ENCODE measurements around the gene PCBP3. TPM values are rescaled to one million over a fixed set of nuclear protein-coding genes. Genes with fewer than 3 reads are reported as not detected.
"Not testable (repeated sequence)": the region's sequence is repeated elsewhere in the genome, so short reads cannot be mapped to it uniquely, and the experiment has no call there.

PCBP3 gene
- total and polyA plus RNA-seq, 3 experiments from 2014 or later: 0.31 to 0.38 (median 0.35) TPM

- POLR2A ChIA-PET; H3K27me3 ChIP-seq (ENCODE audit: insufficient read depth, low read length, poor library complexity, severe bottlenecking); H3K36me3 Mint-ChIP-seq; H3K9me3 Mint-ChIP-seq; H3K27ac ChIP-seq (ENCODE audit: low read depth, low read length); H3K4me3 ChIP-seq (ENCODE audit: low read length); H3K36me3 ChIP-seq (ENCODE audit: insufficient read depth, low read length); H3K4me3 Mint-ChIP-seq; H3K4me1 Mint-ChIP-seq; H3K9me3 ChIP-seq (ENCODE audit: low read length); CTCF ChIA-PET: not testable (repeated sequence)
- peaks cover 17% of the 10 kb centered on the region in 2 donors for H3K27me3 Mint-ChIP-seq
- DNase-seq: peak in 2 of 5 donors; percentile 23 to 44
- peaks cover 14% of the 10 kb centered on the region for H3K4me1 ChIP-seq (ENCODE audit: insufficient read depth, low read length)
- H3K27ac Mint-ChIP-seq: peak overlapping the region in 4 of 8 donors; percentile 4 to 70 (median 60)
These were observed 34.6 kb upstream of the PCBP3 start for GRCh38 chr21:45608747-45609470.

DNA sequence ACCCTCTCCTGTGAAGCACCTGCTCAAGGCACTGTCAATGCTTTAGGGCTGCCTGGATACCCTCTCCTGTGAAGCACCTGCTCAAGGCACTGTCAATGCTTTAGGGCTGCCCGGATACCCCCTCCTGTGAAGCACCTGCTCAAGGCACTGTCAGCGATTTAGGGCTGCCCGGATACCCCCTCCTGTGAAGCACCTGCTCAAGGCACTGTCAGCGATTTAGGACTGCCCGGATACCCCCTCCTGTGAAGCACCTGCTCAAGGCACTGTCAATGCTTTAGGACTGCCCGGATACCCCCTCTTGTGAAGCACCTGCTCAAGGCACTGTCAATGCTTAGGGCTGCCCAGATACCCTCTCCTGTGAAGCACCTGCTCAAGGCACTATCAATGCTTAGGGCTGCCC, 33.9 kb upstream of the PCBP3 start:
- H3K9me3 Mint-ChIP-seq; H3K36me3 ChIP-seq (ENCODE audit: insufficient read depth, low read length); DNase-seq; CTCF ChIA-PET; H3K4me3 Mint-ChIP-seq; POLR2A ChIA-PET; H3K36me3 Mint-ChIP-seq; H3K4me3 ChIP-seq (ENCODE audit: low read length); H3K27me3 ChIP-seq (ENCODE audit: insufficient read depth, low read length, poor library complexity, severe bottlenecking); H3K9me3 ChIP-seq (ENCODE audit: low read length); H3K27ac ChIP-seq (ENCODE audit: low read depth, low read length): not testable (repeated sequence)
- H3K27me3 Mint-ChIP-seq: peaks cover 15 to 17% of the 10 kb centered on the region in 2 donors
- peak overlapping the region in 4 of 8 donors; percentile 4 to 43 (median 20) for H3K27ac Mint-ChIP-seq
- H3K4me1 ChIP-seq (ENCODE audit: insufficient read depth, low read length): peaks cover 21% of the 10 kb centered on the region
- H3K4me1 Mint-ChIP-seq: peaks cover 6 to 10% (median 7%) of the 10 kb centered on the region in 3 donors

DNA sequence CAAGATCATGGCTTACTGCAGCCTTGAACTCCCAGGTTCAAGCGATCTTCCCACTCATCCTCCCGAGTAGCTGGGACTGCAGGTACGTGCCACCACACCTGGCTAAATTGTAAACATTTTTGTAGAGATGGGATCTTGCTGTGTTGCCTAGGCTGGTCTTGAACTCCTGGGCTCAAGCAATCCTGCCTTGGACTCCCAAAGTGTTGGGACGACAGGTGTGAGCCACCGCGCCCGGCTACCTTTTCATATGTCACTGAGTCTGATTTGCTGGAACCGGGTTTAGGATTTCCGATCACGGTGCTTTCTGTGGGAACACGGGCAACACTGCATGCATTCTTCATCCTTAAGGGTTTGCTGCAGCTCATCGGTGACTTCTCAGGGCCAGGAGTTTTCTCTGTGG, 32.2 kb upstream of the PCBP3 start:
- peaks cover 15 to 17% of the 10 kb centered on the region in 2 donors for H3K27me3 Mint-ChIP-seq
- Histone ChIP-seq H3K36me3 (ENCODE audit: insufficient read depth, low read length) (no peaks in the 10 kb centered on the region), H3K27me3 (ENCODE audit: insufficient read depth, low read length, poor library complexity, severe bottlenecking) (no peaks in the 10 kb centered on the region), H3K27ac (ENCODE audit: low read depth, low read length) (no peak overlapping the region), H3K4me1 (ENCODE audit: insufficient read depth, low read length) (peaks cover 32% of the 10 kb centered on the region), H3K4me3 (ENCODE audit: low read length) (no peak overlapping the region), H3K9me3 (ENCODE audit: low read length) (no peaks in the 10 kb centered on the region)
- ChIA-PET CTCF (no interaction called here), POLR2A (no interaction called here)
- no peak overlapping the region for H3K4me3 Mint-ChIP-seq
- DNase-seq: no peak
- H3K36me3 Mint-ChIP-seq: no peaks in the 10 kb centered on the region
- no peaks in the 10 kb centered on the region for H3K9me3 Mint-ChIP-seq
- H3K27ac Mint-ChIP-seq: peak overlapping the region in 1 of 8 donors; percentile 12
- H3K4me1 Mint-ChIP-seq: peaks cover 22 to 27% (median 24%) of the 10 kb centered on the region in 3 donors

DNA sequence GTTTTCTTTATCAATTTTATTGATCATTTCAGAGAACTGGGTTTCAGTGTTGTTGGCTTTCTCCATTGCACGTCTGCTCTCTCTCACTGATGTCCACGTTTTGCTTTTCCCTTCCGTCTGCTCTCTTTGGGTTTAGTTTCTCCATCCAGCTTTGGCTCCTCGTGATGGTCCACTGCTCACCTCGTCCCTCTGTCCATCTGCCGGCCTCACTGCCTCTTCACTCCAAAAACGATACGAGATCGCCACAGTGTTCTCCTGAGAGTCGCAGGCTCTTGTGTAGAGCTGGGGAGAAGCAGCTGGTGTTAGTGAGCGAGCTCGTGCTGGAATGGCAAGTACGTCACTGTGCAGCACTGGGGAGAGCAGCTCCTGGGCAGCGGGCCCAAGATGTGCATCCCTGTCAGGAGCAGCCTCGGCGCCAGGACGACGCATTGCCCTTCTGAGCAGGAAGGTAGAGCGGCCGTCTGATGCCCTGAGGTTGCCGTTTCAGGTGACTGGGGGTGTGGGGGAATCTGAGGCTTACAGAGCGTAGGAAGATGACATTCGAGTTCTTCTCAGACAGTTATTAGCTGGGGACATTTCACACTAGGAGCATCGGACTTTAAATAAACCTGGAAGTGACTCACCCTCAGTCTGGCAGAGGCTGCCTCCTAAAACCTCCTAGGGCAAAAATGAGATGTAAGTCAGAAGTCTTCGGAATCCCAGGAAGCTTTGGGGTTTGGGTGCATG, 31.4 kb upstream of the PCBP3 start:
- no peaks in the 10 kb centered on the region for H3K9me3 Mint-ChIP-seq
- peak overlapping the region; percentile 8 to 88 (median 74) for H3K27ac Mint-ChIP-seq
- no peak overlapping the region for H3K4me3 Mint-ChIP-seq
- H3K4me1 Mint-ChIP-seq: peaks cover 27 to 33% (median 27%) of the 10 kb centered on the region in 3 donors
- peaks cover 15 to 17% of the 10 kb centered on the region in 2 donors for H3K27me3 Mint-ChIP-seq
- Histone ChIP-seq H3K36me3 (ENCODE audit: insufficient read depth, low read length) (no peaks in the 10 kb centered on the region), H3K27ac (ENCODE audit: low read depth, low read length) (no peak overlapping the region), H3K9me3 (ENCODE audit: low read length) (no peaks in the 10 kb centered on the region), H3K27me3 (ENCODE audit: insufficient read depth, low read length, poor library complexity, severe bottlenecking) (no peaks in the 10 kb centered on the region), H3K4me3 (ENCODE audit: low read length) (no peak overlapping the region), H3K4me1 (ENCODE audit: insufficient read depth, low read length) (peaks cover 39% of the 10 kb centered on the region)
- no peaks in the 10 kb centered on the region for H3K36me3 Mint-ChIP-seq
- no peak for DNase-seq
- ChIA-PET POLR2A (no interaction called here), CTCF (interaction anchor here (1.3 to 1.4 kb wide), 2 partner anchors 15 to 16 kb away, joined by 4 read pairs; no protein-coding TSS in a partner anchor)

DNA sequence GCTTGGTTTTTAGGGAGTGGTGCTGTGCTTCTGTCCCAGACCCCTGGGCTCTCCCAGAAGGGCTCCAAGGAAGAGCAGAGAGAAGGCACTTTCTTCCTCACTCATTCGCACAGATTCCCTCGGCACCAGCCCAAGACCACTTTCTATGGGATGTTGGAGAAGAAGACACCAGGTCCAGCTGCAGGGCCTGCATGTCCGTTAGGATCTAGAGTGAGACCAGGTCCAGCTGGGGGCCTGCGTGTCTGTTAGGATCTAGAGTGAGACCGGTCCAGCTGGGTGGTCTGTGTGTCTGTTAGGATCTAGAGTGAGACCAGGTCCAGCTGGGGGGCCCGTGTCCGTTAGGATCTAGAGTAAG, 30.9 kb upstream of the PCBP3 start:
- H3K36me3 Mint-ChIP-seq; H3K36me3 ChIP-seq (ENCODE audit: insufficient read depth, low read length); DNase-seq; H3K27me3 ChIP-seq (ENCODE audit: insufficient read depth, low read length, poor library complexity, severe bottlenecking); H3K4me3 Mint-ChIP-seq; H3K9me3 ChIP-seq (ENCODE audit: low read length); POLR2A ChIA-PET; H3K27ac ChIP-seq (ENCODE audit: low read depth, low read length); H3K9me3 Mint-ChIP-seq; H3K4me3 ChIP-seq (ENCODE audit: low read length): not testable (repeated sequence)
- CTCF ChIA-PET: interaction anchor here (1.3 to 1.4 kb wide), 2 partner anchors 15 to 16 kb away, joined by 4 read pairs; no protein-coding TSS in a partner anchor
- Mint-ChIP-seq H3K27ac (peak overlapping the region in 6 of 8 donors; percentile 8 to 83 (median 74)), H3K4me1 (peaks cover 25 to 30% (median 27%) of the 10 kb centered on the region in 3 donors), H3K27me3 (peaks cover 15 to 17% of the 10 kb centered on the region in 2 donors)
- peaks cover 45% of the 10 kb centered on the region for H3K4me1 ChIP-seq (ENCODE audit: insufficient read depth, low read length)

DNA sequence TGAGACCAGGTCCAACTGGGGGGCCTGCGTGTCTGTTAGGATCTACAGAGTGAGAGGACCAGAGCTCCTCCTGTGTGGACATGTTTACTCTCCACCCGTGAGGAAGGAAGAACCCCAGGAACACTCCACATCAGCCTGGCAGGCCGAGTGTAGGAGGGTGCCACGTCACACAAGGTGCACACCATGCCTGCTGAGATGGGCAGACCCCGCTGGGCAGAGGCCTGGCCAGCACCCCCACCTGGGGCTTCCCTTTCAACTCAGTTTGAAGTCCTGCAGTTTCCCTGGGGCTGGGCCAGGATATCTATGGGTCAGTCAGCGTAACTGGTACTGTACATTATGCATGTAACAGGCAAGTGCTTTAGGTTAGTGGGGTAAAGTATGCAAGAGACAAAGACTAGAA, 30.1 kb upstream of the PCBP3 start:
- H3K27me3 ChIP-seq (ENCODE audit: insufficient read depth, low read length, poor library complexity, severe bottlenecking): no peaks in the 10 kb centered on the region
- no peaks in the 10 kb centered on the region for H3K9me3 ChIP-seq (ENCODE audit: low read length)
- H3K27ac ChIP-seq (ENCODE audit: low read depth, low read length): no peak overlapping the region
- H3K4me1 ChIP-seq (ENCODE audit: insufficient read depth, low read length): peaks cover 39% of the 10 kb centered on the region
- Mint-ChIP-seq H3K4me1 (peaks cover 25 to 30% (median 27%) of the 10 kb centered on the region in 3 donors), H3K27ac (peak overlapping the region in 6 of 8 donors; percentile 16 to 97 (median 74)), H3K36me3 (no peaks in the 10 kb centered on the region), H3K9me3 (no peaks in the 10 kb centered on the region), H3K27me3 (peaks cover 17 to 20% of the 10 kb centered on the region in 2 donors), H3K4me3 (peak overlapping the region in 4 of 7 donors; percentile 2 to 30 (median 26))
- H3K4me3 ChIP-seq (ENCODE audit: low read length): no peak overlapping the region
- ChIA-PET CTCF (interaction anchor here (1.3 to 1.4 kb wide), 2 partner anchors 16 to 17 kb away, joined by 4 read pairs; no protein-coding TSS in a partner anchor), POLR2A (no interaction called here)
- no peaks in the 10 kb centered on the region for H3K36me3 ChIP-seq (ENCODE audit: insufficient read depth, low read length)
- DNase-seq: no peak

DNA sequence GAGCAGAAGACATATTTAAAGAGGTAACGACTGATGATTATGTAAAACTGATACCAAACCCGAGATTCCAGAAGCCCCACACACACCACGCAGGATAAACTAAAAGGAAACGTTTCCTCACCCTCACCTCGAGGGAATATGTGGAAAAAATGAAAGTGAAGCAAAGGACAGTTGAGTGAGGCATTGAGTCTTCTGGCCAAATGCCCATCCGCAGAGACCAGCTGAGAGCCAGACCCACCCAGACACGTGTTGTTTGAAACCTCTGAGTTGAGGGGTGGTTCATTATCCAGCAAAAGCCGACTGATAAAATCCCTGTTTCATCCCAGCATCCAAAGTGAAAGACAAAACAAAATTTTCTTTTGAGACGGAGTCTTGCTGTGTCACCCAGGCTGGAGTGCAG, 29.6 kb upstream of the PCBP3 start:
- Histone ChIP-seq H3K9me3 (ENCODE audit: low read length) (no peaks in the 10 kb centered on the region), H3K36me3 (ENCODE audit: insufficient read depth, low read length) (no peaks in the 10 kb centered on the region), H3K4me3 (ENCODE audit: low read length) (no peak overlapping the region), H3K4me1 (ENCODE audit: insufficient read depth, low read length) (peaks cover 37% of the 10 kb centered on the region), H3K27ac (ENCODE audit: low read depth, low read length) (no peak overlapping the region), H3K27me3 (ENCODE audit: insufficient read depth, low read length, poor library complexity, severe bottlenecking) (no peaks in the 10 kb centered on the region)
- no peaks in the 10 kb centered on the region for H3K36me3 Mint-ChIP-seq
- no peak for DNase-seq
- H3K4me3 Mint-ChIP-seq: peak overlapping the region in 4 of 7 donors; percentile 2 to 30 (median 26)
- ChIA-PET CTCF (interaction anchor here (1.4 kb wide), 1 partner anchor 18 kb away, joined by 4 read pairs; no protein-coding TSS in a partner anchor), POLR2A (no interaction called here)
- H3K9me3 Mint-ChIP-seq: no peaks in the 10 kb centered on the region
- H3K27ac Mint-ChIP-seq: peak overlapping the region in 7 of 8 donors; percentile 16 to 97 (median 67)
- peaks cover 17 to 20% of the 10 kb centered on the region in 2 donors for H3K27me3 Mint-ChIP-seq
- H3K4me1 Mint-ChIP-seq: peaks cover 25 to 30% (median 27%) of the 10 kb centered on the region in 3 donors

GRCh38 chr21:45615145-45615711, 28.3 kb upstream of the PCBP3 start:
- H3K4me1 ChIP-seq (ENCODE audit: insufficient read depth, low read length): peaks cover 37% of the 10 kb centered on the region
- ChIA-PET POLR2A (no interaction called here), CTCF (interaction anchor here (1.0 kb wide), 1 partner anchor 42 kb away, joined by 3 read pairs; no protein-coding TSS in a partner anchor)

More at GRCh38 chr21:45615145-45615711, 28.3 kb upstream of the PCBP3 start:
- H3K36me3 Mint-ChIP-seq: no peaks in the 10 kb centered on the region
- Histone ChIP-seq H3K9me3 (ENCODE audit: low read length) (no peaks in the 10 kb centered on the region), H3K4me3 (ENCODE audit: low read length) (peak overlapping the region; percentile 79), H3K27me3 (ENCODE audit: insufficient read depth, low read length, poor library complexity, severe bottlenecking) (no peaks in the 10 kb centered on the region), H3K36me3 (ENCODE audit: insufficient read depth, low read length) (no peaks in the 10 kb centered on the region), H3K27ac (ENCODE audit: low read depth, low read length) (peak overlapping the region; percentile 57)
- peak; percentile 81 to 91 (median 86) for DNase-seq
- peaks cover 18% of the 10 kb centered on the region in 2 donors for H3K27me3 Mint-ChIP-seq
- peak overlapping the region; percentile 69 to 99 (median 94) for H3K27ac Mint-ChIP-seq
- peak overlapping the region; percentile 71 to 91 (median 79) for H3K4me3 Mint-ChIP-seq
- peaks cover 25 to 30% (median 27%) of the 10 kb centered on the region in 3 donors for H3K4me1 Mint-ChIP-seq
- no peaks in the 10 kb centered on the region for H3K9me3 Mint-ChIP-seq
